ENCODE data around the gene NOSTRIN.

DNA sequence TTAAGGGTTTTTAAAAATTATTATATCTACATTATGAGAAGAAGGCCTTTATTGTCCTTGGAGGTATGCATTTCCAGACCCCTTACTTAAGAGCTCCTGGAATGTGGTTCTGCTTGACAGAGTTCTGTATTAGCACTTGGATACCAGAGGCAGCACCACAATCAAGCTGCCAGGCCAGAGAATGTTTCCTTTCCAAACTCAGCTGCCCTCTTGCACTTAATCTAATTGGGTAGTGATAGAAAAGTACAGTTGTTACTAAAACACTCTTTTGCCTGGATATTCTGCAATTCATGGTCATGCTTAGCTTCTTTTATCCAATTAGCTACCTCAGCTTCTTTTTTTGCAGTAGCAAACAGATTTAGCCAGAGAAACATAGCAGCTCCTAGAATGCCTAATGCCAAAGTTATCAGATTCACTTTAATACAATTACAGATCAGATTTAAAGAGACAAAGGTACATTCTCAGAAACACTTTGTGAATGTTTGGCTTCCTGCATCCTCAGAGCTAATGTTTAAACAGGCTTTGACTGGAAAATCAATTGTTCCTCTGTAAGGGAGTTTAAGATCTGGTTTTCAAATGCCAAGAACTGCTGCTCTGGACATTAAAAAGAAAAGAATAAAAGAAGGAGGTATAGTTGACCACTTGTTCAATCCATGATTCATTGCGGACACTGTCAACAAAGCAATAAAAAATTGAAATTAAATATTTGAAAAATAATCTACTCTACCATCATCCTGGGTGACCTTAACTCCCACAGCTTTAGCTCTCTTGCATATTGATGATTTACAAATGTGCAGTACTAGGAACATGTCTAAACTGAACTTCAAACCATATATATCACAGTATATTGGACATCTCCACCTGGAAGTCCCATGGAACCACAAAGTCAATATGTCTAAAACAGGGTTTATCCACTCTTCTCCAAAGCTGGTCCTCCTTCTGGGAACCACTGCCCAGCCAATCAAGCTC, 12.8 kb downstream of the NOSTRIN start:
- TF ChIP-seq ZNF274 (IDR thresholded peaks at IDR 0.05; ENCODE audit: low read depth, low read length): no peak
- TF ChIP-seq YY1 (IDR thresholded peaks at IDR 0.05; ENCODE audit: insufficient read depth, insufficient read length): no peak

All from NT2/D1 (cell line).